ENCODE measurements around the gene HECW1.
"Not testable (repeated sequence)": the region's sequence is repeated elsewhere in the genome, so short reads cannot be mapped to it uniquely, and the experiment has no call there.

The HECW1 gene

GRCh38 chr7:43537765-43538403 is 425.4 kb downstream of the HECW1 start:
- DNase-seq (ENCODE audit: low read depth in 2 of 2) = no peak

- DNase-seq (ENCODE audit: low read depth in 2 of 2) = no peak
Observed at GRCh38 chr7:43538404-43538771, 425.9 kb downstream of the HECW1 start.

GRCh38 chr7:43540471-43540870 is 428.0 kb downstream of the HECW1 start:
- DNase-seq (ENCODE audit: low read depth in 2 of 2) = no peak

- DNase-seq (ENCODE audit: low read depth in 2 of 2) = no peak
Observed at GRCh38 chr7:43542716-43543115, 430.3 kb downstream of the HECW1 start.

- no peak for DNase-seq (ENCODE audit: low read depth in 2 of 2)
Observed at GRCh38 chr7:43546231-43546630, 433.8 kb downstream of the HECW1 start.

- no peak for DNase-seq (ENCODE audit: low read depth in 2 of 2)
Observed at GRCh38 chr7:43550427-43550826, 438.0 kb downstream of the HECW1 start.

- no peak for DNase-seq (ENCODE audit: low read depth in 2 of 2)
Observed at GRCh38 chr7:43552122-43552521, 439.7 kb downstream of the HECW1 start.

- DNase-seq (ENCODE audit: low read depth in 2 of 2) = no peak
Observed at GRCh38 chr7:43553999-43554398, 441.6 kb downstream of the HECW1 start.

- DNase-seq (ENCODE audit: low read depth in 2 of 2) = no peak
Observed at GRCh38 chr7:43554423-43554822, 442.0 kb downstream of the HECW1 start.

- DNase-seq (ENCODE audit: low read depth in 2 of 2) = no peak
Observed at GRCh38 chr7:43557831-43558495, 445.5 kb downstream of the HECW1 start.

GRCh38 chr7:43559171-43559945 is 446.9 kb downstream of the HECW1 start:
- no peak for DNase-seq (ENCODE audit: low read depth in 2 of 2)

GRCh38 chr7:43559946-43560335 is 447.5 kb downstream of the HECW1 start:
- no peak for DNase-seq (ENCODE audit: low read depth in 2 of 2)

- no peak for DNase-seq (ENCODE audit: low read depth in 2 of 2)
Observed at GRCh38 chr7:43560742-43561330, 448.4 kb downstream of the HECW1 start.

GRCh38 chr7:43562383-43562782 is 449.9 kb downstream of the HECW1 start:
- no peak for DNase-seq (ENCODE audit: low read depth in 2 of 2)

- DNase-seq (ENCODE audit: low read depth in 2 of 2) = no peak
Observed at GRCh38 chr7:43565786-43566185, 453.3 kb downstream of the HECW1 start.

- no peak for DNase-seq (ENCODE audit: low read depth in 2 of 2)
Observed at GRCh38 chr7:43568529-43568928, 456.1 kb downstream of the HECW1 start.

- no peak for DNase-seq (ENCODE audit: low read depth in 2 of 2)
Observed at GRCh38 chr7:43569424-43569823, 457.0 kb downstream of the HECW1 start.

GRCh38 chr7:43570688-43571365 is 458.4 kb downstream of the HECW1 start:
- no peak for DNase-seq (ENCODE audit: low read depth in 2 of 2)

GRCh38 chr7:43572516-43573049 is 460.1 kb downstream of the HECW1 start:
- no peak for DNase-seq (ENCODE audit: low read depth in 2 of 2)

- not testable (repeated sequence) for DNase-seq (ENCODE audit: low read depth in 2 of 2)
Observed at GRCh38 chr7:43573832-43574231, 461.4 kb downstream of the HECW1 start.

GRCh38 chr7:43575506-43575905 is 463.1 kb downstream of the HECW1 start:
- no peak for DNase-seq (ENCODE audit: low read depth in 2 of 2)

- no peak for DNase-seq (ENCODE audit: low read depth in 2 of 2)
Observed at GRCh38 chr7:43576241-43576640, 463.8 kb downstream of the HECW1 start.
